Neuronal stem cell (in vitro differentiated cells): Measurements from ENCODE around the gene NDUFS3.

Source experiments
- DNase-seq: peaks from one replicate; pipeline ENCODE4 v3.0.0-alpha.2; 2013; ENCODE audit warnings: low spot score
- H2AFZ ChIP-seq: one replicate; pipeline ENCODE4 v1.6.1; 2013; ENCODE audit warnings: mild to moderate bottlenecking, low read length, inconsistent platforms
- H2AK5ac ChIP-seq: 2 replicates; pipeline ENCODE4 v1.6.1; 2013; ENCODE audit warnings: low read depth, mild to moderate bottlenecking, inconsistent platforms, low read length, moderate library complexity, mixed read lengths
- H2BK120ac ChIP-seq: 2 replicates; pipeline ENCODE4 v1.6.1; 2013; ENCODE audit warnings: low read depth, mild to moderate bottlenecking, inconsistent platforms, low read length, moderate library complexity, mixed read lengths
- H2BK12ac ChIP-seq: one replicate; pipeline ENCODE4 v1.6.1; 2013; ENCODE audit warnings: low read length, inconsistent platforms
- H2BK15ac ChIP-seq: 2 replicates; pipeline ENCODE4 v1.6.1; 2013; ENCODE audit warnings: mild to moderate bottlenecking, low read length, inconsistent platforms, mixed read lengths
- H2BK5ac ChIP-seq: one replicate; pipeline ENCODE4 v1.6.1; 2013; ENCODE audit warnings: inconsistent platforms, mild to moderate bottlenecking, low read length, moderate library complexity
- H3K14ac ChIP-seq: one replicate; pipeline ENCODE4 v1.6.1; 2013; ENCODE audit warnings: low read length, inconsistent platforms
- H3K18ac ChIP-seq: 2 replicates; pipeline ENCODE4 v1.6.1; 2013; ENCODE audit warnings: low read length, inconsistent platforms
- H3K23ac ChIP-seq: 2 replicates; pipeline ENCODE4 v1.6.1; 2013; ENCODE audit warnings: low read depth, mild to moderate bottlenecking, mixed read lengths, low read length, inconsistent platforms; ENCODE audit not compliant: poor library complexity
- H3K27ac ChIP-seq: replicated peaks from 3 replicates; pipeline ENCODE4 v1.5.1; 2013; ENCODE audit warnings: low read length, inconsistent platforms
- H3K27me3 ChIP-seq, 3 experiments: 2 replicates each; pipeline ENCODE4 v1.6.1; 2013; ENCODE audit warnings: low read length in 3 of 3, mild to moderate bottlenecking in 2 of 3, inconsistent platforms in 1 of 3, low read depth in 1 of 3, mixed read lengths in 1 of 3, moderate library complexity in 1 of 3; ENCODE audit not compliant: control insufficient read depth in 3 of 3, insufficient read depth in 3 of 3
- H3K36me3 ChIP-seq, 2 donors: replicated peaks in 1 of 2; 2 replicates each; pipeline ENCODE4 v1.6.1; 2013; ENCODE audit warnings: low read length in 2 of 2; ENCODE audit not compliant: control insufficient read depth in 2 of 2, insufficient read depth in 2 of 2
- H3K4ac ChIP-seq: 2 replicates; pipeline ENCODE4 v1.6.1; 2013; ENCODE audit warnings: inconsistent platforms, mild to moderate bottlenecking, low read length, moderate library complexity
- H3K4me1 ChIP-seq, 2 donors: 1 replicate in 1 of 2; 2 replicates in 1 of 2; pipeline ENCODE4 v1.6.1; 2013; ENCODE audit warnings: low read length in 2 of 2, low read depth in 1 of 2; ENCODE audit not compliant: control insufficient read depth in 2 of 2, insufficient read depth in 1 of 2
- H3K4me2 ChIP-seq: one replicate; pipeline ENCODE4 v1.6.1; 2013; ENCODE audit warnings: mild to moderate bottlenecking, low read length, inconsistent platforms; ENCODE audit not compliant: insufficient read depth, poor library complexity, severe bottlenecking
- H3K4me3 ChIP-seq, 2 donors: 2 replicates each; pipeline ENCODE4 v1.5.1; 2013; ENCODE audit warnings: low read length in 2 of 2, mild to moderate bottlenecking in 2 of 2, inconsistent platforms in 1 of 2, moderate library complexity in 1 of 2
- H3K79me1 ChIP-seq: one replicate; pipeline ENCODE4 v1.6.1; 2013; ENCODE audit warnings: low read depth, mild to moderate bottlenecking, inconsistent platforms, low read length, moderate library complexity
- H3K9ac ChIP-seq: one replicate; pipeline ENCODE4 v1.6.1; 2013; ENCODE audit warnings: mild to moderate bottlenecking, low read depth, low read length, inconsistent platforms; ENCODE audit not compliant: poor library complexity
- H3K9me3 ChIP-seq, 2 donors: replicated peaks in 1 of 2; 2 replicates each; pipeline versions ENCODE3 to v1.6.1; 2013; ENCODE audit warnings: low read length in 2 of 2, mild to moderate bottlenecking in 2 of 2, inconsistent platforms in 1 of 2, low read depth in 1 of 2, mixed read lengths in 1 of 2, moderate library complexity in 1 of 2; ENCODE audit not compliant: control insufficient read depth in 2 of 2, insufficient read depth in 1 of 2
- H4K8ac ChIP-seq: one replicate; pipeline ENCODE4 v1.6.1; 2013; ENCODE audit warnings: low read depth, mild to moderate bottlenecking, inconsistent platforms, low read length, moderate library complexity
- H4K91ac ChIP-seq: one replicate; pipeline ENCODE4 v1.6.1; 2013; ENCODE audit warnings: low read length, low read depth, mild to moderate bottlenecking, inconsistent platforms; ENCODE audit not compliant: poor library complexity
- WGBS, 2 donors: extraction: QIAGEN DNeasy Blood & Tissue Kit; methylation state at CpG; one replicate each; pipeline ENCODE4 v1.1.7; 2013; ENCODE audit warnings: missing lambda C conversion rate in 2 of 2, mixed read lengths in 1 of 2; ENCODE audit not compliant: insufficient read length in 2 of 2, insufficient replicate concordance in 1 of 2; ENCODE audit errors: extremely low coverage in 2 of 2; 5-methylcytosine and 5-hydroxymethylcytosine counted together

NDUFS3 gene

GRCh38 chr11:47565340-47566148, 13.3 kb upstream of the NDUFS3 start, which contains the start of gene PTPMT1:
Gene PTPMT1 (plus strand): TSS chr11:47565599. CDS start chr11:47565623, 24 bp downstream.
- no peak within 1 kb of the TSS for H3K27ac ChIP-seq

GRCh38 chr11:47566149-47566698, 12.7 kb upstream of the NDUFS3 start:
- Histone ChIP-seq H3K27me3 (peaks cover 0 to 3% (median 0%) of the 10 kb centered on the region in 3 experiments), H2AK5ac (no peak overlapping the region), H3K79me1 (peaks cover 6% of the 10 kb centered on the region), H3K4ac (peak overlapping the region; percentile 97), H3K36me3 (peaks cover 2 to 17% of the 10 kb centered on the region in 2 donors), H3K4me2 (peak overlapping the region; percentile 73), H3K18ac (peak overlapping the region; percentile 99), H4K8ac (peak overlapping the region; percentile 99), H3K4me3 (peak overlapping the region; percentile 56 to 86), H3K23ac (peak overlapping the region; percentile 97), H2BK5ac (no peak overlapping the region), H3K9ac (peak overlapping the region; percentile 96), H2BK15ac (no peak overlapping the region), H2BK120ac (peak overlapping the region; percentile 97), H2BK12ac (no peak overlapping the region), H3K27ac (no peak overlapping the region), H3K9me3 (no peaks in the 10 kb centered on the region), H2AFZ (peak overlapping the region; percentile 93), H3K14ac (peak overlapping the region; percentile 94), H3K4me1 (peaks cover 0 to 4% of the 10 kb centered on the region in 2 donors), H4K91ac (peak overlapping the region; percentile 53)
- WGBS, 2 donors, result no CpG with 5 or more reads among the region's 17 CpGs
- DNase-seq, result no peak

More at GRCh38 chr11:47565340-47566148, 13.3 kb upstream of the NDUFS3 start, which contains the start of gene PTPMT1:
- H3K36me3 ChIP-seq, result peaks cover 2 to 13% of the 10 kb centered on the region in 2 donors
- H3K23ac ChIP-seq, result peak within 1 kb of the TSS; percentile 97
- peak within 1 kb of the TSS; percentile 93 for H2AFZ ChIP-seq
- peak within 1 kb of the TSS; percentile 97 for H2BK120ac ChIP-seq
- H3K79me1 ChIP-seq, result peaks cover 6% of the 10 kb centered on the region
- H3K4me2 ChIP-seq, result peak within 1 kb of the TSS; percentile 73
- H3K4me1 ChIP-seq, result peaks cover 0 to 4% of the 10 kb centered on the region in 2 donors
- H3K18ac ChIP-seq, result peak within 1 kb of the TSS; percentile 99
- peak within 1 kb of the TSS; percentile 53 for H4K91ac ChIP-seq
- peaks cover 0 to 3% (median 0%) of the 10 kb centered on the region in 3 experiments for H3K27me3 ChIP-seq
- peak within 1 kb of the TSS; percentile 56 to 86 for H3K4me3 ChIP-seq
- peak within 1 kb of the TSS; percentile 75 for H2AK5ac ChIP-seq
- peak within 1 kb of the TSS; percentile 96 for H3K9ac ChIP-seq
- H4K8ac ChIP-seq, result peak within 1 kb of the TSS; percentile 99
- peak within 1 kb of the TSS; percentile 94 for H2BK15ac ChIP-seq
- no CpG with 5 or more reads among the region's 86 CpGs for WGBS, 2 donors
- H2BK5ac ChIP-seq, result no peak within 1 kb of the TSS
- H3K14ac ChIP-seq, result peak within 1 kb of the TSS; percentile 94
- H3K9me3 ChIP-seq, result no peaks in the 10 kb centered on the region
- peak within 1 kb of the TSS; percentile 97 for H3K4ac ChIP-seq
- peak within 1 kb of the TSS; percentile 84 for H2BK12ac ChIP-seq
- no peak for DNase-seq

GRCh38 chr11:47569646-47570045, 9.2 kb upstream of the NDUFS3 start:
- no peak overlapping the region for H2AK5ac ChIP-seq
- no peak overlapping the region for H3K4me3 ChIP-seq
- H3K27me3 ChIP-seq, result peaks cover 0 to 3% (median 0%) of the 10 kb centered on the region in 3 experiments
- no peak overlapping the region for H3K14ac ChIP-seq
- H3K27ac ChIP-seq, result no peak overlapping the region
- H4K8ac ChIP-seq, result no peak overlapping the region
- no peak overlapping the region for H2BK12ac ChIP-seq
- H2BK5ac ChIP-seq, result no peak overlapping the region
- no peak overlapping the region for H3K9ac ChIP-seq
- H2AFZ ChIP-seq, result no peak overlapping the region
- H3K4me1 ChIP-seq, result peaks cover 0 to 4% of the 10 kb centered on the region in 2 donors
- no peak for DNase-seq
- H3K4me2 ChIP-seq, result no peak overlapping the region
- no peak overlapping the region for H4K91ac ChIP-seq
- no peak overlapping the region for H2BK120ac ChIP-seq
- WGBS, 2 donors, result no CpG with 5 or more reads among the region's 7 CpGs
- no peak overlapping the region for H3K4ac ChIP-seq
- peaks cover 20 to 51% of the 10 kb centered on the region in 2 donors for H3K36me3 ChIP-seq
- no peak overlapping the region for H3K18ac ChIP-seq
- H3K79me1 ChIP-seq, result peaks cover 10% of the 10 kb centered on the region
- no peak overlapping the region for H2BK15ac ChIP-seq
- no peak overlapping the region for H3K23ac ChIP-seq
- no peaks in the 10 kb centered on the region for H3K9me3 ChIP-seq
